ENCODE results near the gene CLEC4G. TPM values are rescaled to one million over a fixed set of nuclear protein-coding genes. Genes with fewer than 3 reads are reported as not detected.

Gene CLEC4G
- total and polyA plus RNA-seq, 2 experiments from 2014 or later, result not detected

DNA sequence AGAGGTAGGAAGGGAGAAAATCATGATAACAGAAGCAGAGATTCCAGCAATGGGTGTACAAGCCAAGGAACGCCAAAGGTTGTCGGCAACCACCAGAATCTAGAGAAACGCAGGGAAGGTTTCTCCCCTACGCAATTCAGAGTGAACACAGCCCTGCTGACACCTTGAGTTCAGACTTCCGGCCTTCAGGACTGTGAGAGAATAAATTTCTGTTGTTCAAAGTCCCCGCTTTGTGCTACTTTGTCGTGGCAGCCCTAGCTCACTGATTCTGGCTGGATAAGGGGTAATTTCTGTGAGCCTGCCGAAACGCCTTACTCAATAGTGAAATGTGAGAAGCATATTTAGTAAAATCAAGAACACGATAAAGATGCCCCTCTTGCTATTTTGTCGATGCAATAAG lies 5.3 kb upstream of the CLEC4G start:
- TF ChIP-seq EZH2phosphoT487 (IDR thresholded peaks at IDR 0.05; ENCODE audit: low read depth, severe bottlenecking, unreplicated experiment) (no peak), EZH2 (IDR thresholded peaks at IDR 0.05; ENCODE audit: borderline replicate concordance) (no peak), CTCF (IDR thresholded peaks at IDR 0.05; ENCODE audit: poor library complexity) (no peak)
- WGBS (ENCODE audit: low lambda C conversion rate, missing lambda C conversion rate), result 87% methylated on average over 11 of the region's 11 CpGs
- no peaks in the 10 kb centered on the region for H3K9me2 ChIP-seq (replicated peaks; ENCODE audit: insufficient read depth)
- no peak overlapping the region for H3K4me2 ChIP-seq
- H3K4me3 ChIP-seq, result no peak overlapping the region
- H3K27ac ChIP-seq, result no peak overlapping the region
- no peaks in the 10 kb centered on the region for H3K36me3 ChIP-seq (replicated peaks; ENCODE audit: insufficient read depth, low read depth)
- H3K4me1 ChIP-seq (ENCODE audit: insufficient read depth), result no peaks in the 10 kb centered on the region
- H3K9me3 ChIP-seq (ENCODE audit: low read depth), result no peaks in the 10 kb centered on the region
- H3K27me3 ChIP-seq, result peaks cover 13% of the 10 kb centered on the region
- no peak overlapping the region for H2AFZ ChIP-seq
- DNase-seq (ENCODE audit: low spot score), result no peak
- no peaks in the 10 kb centered on the region for H3K79me2 ChIP-seq
- no peaks in the 10 kb centered on the region for H4K20me1 ChIP-seq (ENCODE audit: insufficient read depth, poor library complexity, severe bottlenecking)

DNA sequence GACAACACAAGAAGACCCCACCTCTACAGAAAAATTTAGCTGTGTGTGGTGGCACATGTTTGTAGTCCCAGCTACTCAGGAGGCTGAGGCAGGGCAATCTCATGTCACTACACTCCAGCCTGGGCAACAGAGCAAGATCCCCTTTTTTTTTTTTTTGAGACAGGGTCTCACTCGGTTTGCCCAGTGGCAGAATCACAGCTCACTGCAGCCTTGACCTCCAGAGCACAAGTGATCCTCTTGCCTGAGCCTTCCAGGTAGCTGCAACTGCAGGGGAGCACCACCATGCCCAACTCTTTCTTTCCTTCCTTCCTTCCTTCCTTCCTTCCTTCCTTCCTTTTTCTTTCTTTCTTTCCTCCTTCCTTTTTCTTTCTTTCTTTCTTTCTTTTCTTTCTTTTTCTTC lies 4.2 kb upstream of the CLEC4G start:
- no peak for DNase-seq (ENCODE audit: low spot score)
- no peaks in the 10 kb centered on the region for H3K4me1 ChIP-seq (ENCODE audit: insufficient read depth)
- WGBS (ENCODE audit: low lambda C conversion rate, missing lambda C conversion rate), result 70% methylated on average over 1 of the region's 1 CpG
- peaks cover 24% of the 10 kb centered on the region for H3K27me3 ChIP-seq
- no peaks in the 10 kb centered on the region for H3K36me3 ChIP-seq (replicated peaks; ENCODE audit: insufficient read depth, low read depth)
- no peak overlapping the region for H2AFZ ChIP-seq
- no peaks in the 10 kb centered on the region for H3K9me2 ChIP-seq (replicated peaks; ENCODE audit: insufficient read depth)
- no peaks in the 10 kb centered on the region for H4K20me1 ChIP-seq (ENCODE audit: insufficient read depth, poor library complexity, severe bottlenecking)
- H3K4me2 ChIP-seq, result no peak overlapping the region
- H3K9me3 ChIP-seq (ENCODE audit: low read depth), result no peaks in the 10 kb centered on the region
- no peak overlapping the region for H3K4me3 ChIP-seq
- no peak overlapping the region for H3K27ac ChIP-seq
- no peak for TF ChIP-seq CTCF (IDR thresholded peaks at IDR 0.05; ENCODE audit: poor library complexity)
- TF ChIP-seq EZH2 (IDR thresholded peaks at IDR 0.05; ENCODE audit: borderline replicate concordance), result no peak
- no peak for TF ChIP-seq EZH2phosphoT487 (IDR thresholded peaks at IDR 0.05; ENCODE audit: low read depth, severe bottlenecking, unreplicated experiment)
- no peaks in the 10 kb centered on the region for H3K79me2 ChIP-seq

DNA sequence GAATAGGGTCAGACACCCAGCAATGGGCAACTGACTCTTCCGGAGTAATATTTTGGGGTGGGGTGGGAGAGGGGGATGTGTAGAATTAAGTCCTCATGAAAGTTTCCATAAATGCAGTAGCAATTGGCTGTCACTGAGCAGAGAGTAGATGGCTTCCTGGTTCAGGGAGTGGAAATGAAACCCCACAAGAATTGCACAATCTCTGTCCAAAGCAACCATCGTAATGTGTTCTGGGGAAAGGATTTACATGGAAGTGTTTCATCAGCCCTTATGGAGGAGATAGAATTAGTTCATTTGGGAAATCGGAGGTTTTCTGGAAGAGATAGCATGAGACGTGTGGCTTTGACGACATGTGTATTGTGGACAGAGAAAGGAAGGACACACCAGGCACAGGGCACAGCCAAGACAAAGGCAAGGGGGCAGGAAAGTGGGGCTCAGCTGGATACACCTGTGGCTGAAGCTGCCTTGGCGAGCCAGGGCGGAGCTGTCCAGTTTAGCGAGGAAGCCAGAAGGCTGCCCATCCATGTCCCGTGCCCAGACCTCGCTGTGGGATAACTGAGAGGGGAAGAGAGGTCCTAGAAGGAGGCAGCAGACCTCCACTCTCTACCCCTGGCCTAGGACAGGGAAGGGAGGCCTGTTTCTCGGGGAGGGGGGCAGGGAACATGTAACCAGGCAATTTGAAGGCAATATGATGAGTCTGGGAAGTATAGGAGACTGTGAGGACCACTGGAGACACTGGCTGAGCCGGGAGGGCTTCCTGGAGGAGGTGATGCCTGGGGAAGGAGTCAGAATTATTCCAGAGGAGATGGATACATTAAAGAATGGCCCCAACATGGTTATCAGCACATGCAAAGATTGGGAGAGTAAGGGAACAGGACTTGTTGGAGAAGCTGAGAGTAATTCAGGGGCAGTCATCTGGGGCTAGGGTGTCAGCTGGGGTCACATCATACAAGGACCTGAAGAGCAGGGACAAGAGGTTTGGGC lies 2.6 kb upstream of the CLEC4G start:
- H3K4me1 ChIP-seq (ENCODE audit: insufficient read depth), result no peaks in the 10 kb centered on the region
- H4K20me1 ChIP-seq (ENCODE audit: insufficient read depth, poor library complexity, severe bottlenecking), result no peaks in the 10 kb centered on the region
- TF ChIP-seq CTCF (IDR thresholded peaks at IDR 0.05; ENCODE audit: poor library complexity) (no peak), EZH2phosphoT487 (IDR thresholded peaks at IDR 0.05; ENCODE audit: low read depth, severe bottlenecking, unreplicated experiment) (no peak), EZH2 (IDR thresholded peaks at IDR 0.05; ENCODE audit: borderline replicate concordance) (no peak)
- no peak overlapping the region for H3K4me2 ChIP-seq
- H3K9me2 ChIP-seq (replicated peaks; ENCODE audit: insufficient read depth), result no peaks in the 10 kb centered on the region
- DNase-seq (ENCODE audit: low spot score), result no peak
- no peaks in the 10 kb centered on the region for H3K9me3 ChIP-seq (ENCODE audit: low read depth)
- no peak overlapping the region for H2AFZ ChIP-seq
- WGBS (ENCODE audit: low lambda C conversion rate, missing lambda C conversion rate), result 60% methylated on average over 12 of the region's 12 CpGs
- H3K79me2 ChIP-seq, result no peaks in the 10 kb centered on the region
- no peak overlapping the region for H3K4me3 ChIP-seq
- no peak overlapping the region for H3K27ac ChIP-seq
- peaks cover 38% of the 10 kb centered on the region for H3K27me3 ChIP-seq
- no peaks in the 10 kb centered on the region for H3K36me3 ChIP-seq (replicated peaks; ENCODE audit: insufficient read depth, low read depth)

Data from hepatocyte (in vitro differentiated cells).